ENCODE data around the gene PYGB. TPM values are rescaled to one million over a fixed set of nuclear protein-coding genes. Genes with fewer than 3 reads are reported as not detected.
"Not testable (repeated sequence)": the region's sequence is repeated elsewhere in the genome, so short reads cannot be mapped to it uniquely, and the experiment has no call there.

PYGB gene
- total RNA-seq, 8 experiments from 2014 or later: 40.5 to 140 (median 65.8) TPM

DNA sequence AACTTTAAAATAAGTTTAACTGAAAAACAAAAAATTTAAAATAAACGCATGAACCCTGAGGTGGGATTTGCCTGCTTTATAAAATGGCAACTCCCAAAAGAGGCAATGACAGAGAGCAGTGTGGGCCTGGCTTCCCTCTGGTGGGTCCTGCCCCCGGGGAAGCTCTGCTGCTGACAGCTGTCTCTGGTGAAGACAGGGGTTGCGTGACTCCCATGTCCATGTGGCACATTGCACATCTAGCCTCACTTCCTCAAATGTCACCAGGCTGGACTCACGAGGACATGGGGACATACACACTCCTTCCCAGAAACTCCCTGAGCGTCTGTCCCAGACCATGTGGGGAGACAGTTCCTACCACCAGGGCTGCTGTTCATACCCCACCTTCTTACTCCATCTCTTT lies 76.5 kb downstream of the PYGB start:
- in situ Hi-C loops (cut with MboI; ENCODE audit: low pct_unique_long_range_greater_than_20kb in 2 of 9, low sequenced_read_pairs in 9 of 9, unreplicated experiment in 9 of 9): loop anchor here in 2 of 9 experiments (10.0 to 25.0 kb wide), 2 partner anchors 60 to 337 kb away; partner anchors contain the start of gene APMAP (in 1 of the 2)
- no peak for ATAC-seq (replicated peaks in 6 of 8)
- 43 to 89% (median 66%) methylated on average over 1 to 5 of the region's 5 CpGs; no CpG with 5 or more reads in 4 of the 10 experiments for WGBS, 10 experiments
- no peak overlapping the region for H3K27ac ChIP-seq
- H3K4me1 ChIP-seq (replicated peaks in 1 of 2): no peaks in the 10 kb centered on the region
- no peak overlapping the region for H3K4me3 ChIP-seq

DNA sequence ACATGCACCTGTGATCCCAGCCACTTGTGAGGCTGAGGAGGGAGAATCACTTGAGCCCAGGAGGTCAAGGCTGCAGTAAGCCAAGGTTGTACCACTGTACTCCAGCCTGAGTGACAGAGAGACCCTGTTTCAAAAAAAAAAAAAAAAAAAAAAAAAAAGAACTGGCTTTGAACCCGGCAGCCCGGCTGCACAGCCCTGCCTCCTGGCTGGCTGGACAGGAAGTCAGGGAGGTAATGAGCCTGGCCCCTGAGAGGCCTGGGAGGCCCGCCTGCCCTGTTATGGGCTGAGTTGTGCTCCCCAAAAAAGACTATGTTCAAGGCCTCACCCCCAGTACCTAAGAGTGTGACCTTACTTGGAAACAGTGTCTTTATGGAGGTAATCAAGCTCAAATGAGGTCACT lies 77.2 kb downstream of the PYGB start:
- in situ Hi-C loops (cut with MboI; ENCODE audit: low pct_unique_long_range_greater_than_20kb in 2 of 9, low sequenced_read_pairs in 9 of 9, unreplicated experiment in 9 of 9): loop anchor here in 1 of 9 experiments (10.0 kb wide), 1 partner anchor 60 kb away; no protein-coding TSS in a partner anchor

DNA sequence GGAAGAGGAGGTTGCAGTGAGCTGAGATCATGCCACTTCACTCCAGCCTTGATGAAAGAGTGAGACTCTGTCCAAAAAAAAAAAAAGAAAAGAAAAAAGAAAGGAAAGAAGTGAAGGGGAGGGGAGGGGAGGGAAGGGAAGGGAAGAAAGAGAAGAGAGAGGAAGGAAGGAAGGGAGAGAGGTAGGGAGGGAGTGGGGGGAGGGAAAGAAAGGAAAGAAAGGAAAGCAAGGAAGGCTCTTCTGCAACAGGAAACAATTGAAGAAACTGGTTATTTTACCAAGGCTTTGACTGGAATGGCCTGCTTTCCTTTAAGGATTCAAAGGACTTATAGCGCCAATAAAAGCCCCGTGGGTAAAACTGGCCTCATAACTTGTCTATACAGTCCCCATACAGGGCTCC lies 78.1 kb downstream of the PYGB start:
- Histone ChIP-seq H3K4me3 (no peak overlapping the region), H3K27ac (no peak overlapping the region), H3K4me1 (replicated peaks in 1 of 2) (no peaks in the 10 kb centered on the region)
- in situ Hi-C loops (cut with MboI; ENCODE audit: low pct_unique_long_range_greater_than_20kb in 2 of 9, low sequenced_read_pairs in 9 of 9, unreplicated experiment in 9 of 9): loop anchor here in 1 of 9 experiments (10.0 kb wide), 1 partner anchor 59 kb away; no protein-coding TSS in a partner anchor
- WGBS, 10 experiments: 80 to 100% (median 93%) methylated on average over 1 to 2 of the region's 2 CpGs; no CpG with 5 or more reads in 5 of the 10 experiments
- ATAC-seq (replicated peaks in 6 of 8): no peak

More for the DNA sequence above, 77.2 kb downstream of the PYGB start:
- 0 to 100% (median 74%) methylated on average over 1 to 3 of the region's 3 CpGs; no CpG with 5 or more reads in 4 of the 10 experiments for WGBS, 10 experiments
- Histone ChIP-seq H3K4me3 (no peak overlapping the region), H3K4me1 (replicated peaks in 1 of 2) (no peaks in the 10 kb centered on the region), H3K27ac (no peak overlapping the region)
- ATAC-seq (replicated peaks in 6 of 8): no peak

GRCh38 chr20:25327521-25328235 lies 79.8 kb downstream of the PYGB start:
- H3K27ac ChIP-seq: no peak overlapping the region
- no peaks in the 10 kb centered on the region for H3K4me1 ChIP-seq (replicated peaks in 1 of 2)
- WGBS, 10 experiments: 33 to 100% (median 79%) methylated on average over 2 to 7 of the region's 7 CpGs
- ATAC-seq (replicated peaks in 6 of 8): no peak
- in situ Hi-C loops (cut with MboI; ENCODE audit: low pct_unique_long_range_greater_than_20kb in 2 of 9, low sequenced_read_pairs in 9 of 9, unreplicated experiment in 9 of 9): loop anchor here in 1 of 9 experiments (10.0 kb wide), 1 partner anchor 57 kb away; no protein-coding TSS in a partner anchor
- H3K4me3 ChIP-seq: no peak overlapping the region

DNA sequence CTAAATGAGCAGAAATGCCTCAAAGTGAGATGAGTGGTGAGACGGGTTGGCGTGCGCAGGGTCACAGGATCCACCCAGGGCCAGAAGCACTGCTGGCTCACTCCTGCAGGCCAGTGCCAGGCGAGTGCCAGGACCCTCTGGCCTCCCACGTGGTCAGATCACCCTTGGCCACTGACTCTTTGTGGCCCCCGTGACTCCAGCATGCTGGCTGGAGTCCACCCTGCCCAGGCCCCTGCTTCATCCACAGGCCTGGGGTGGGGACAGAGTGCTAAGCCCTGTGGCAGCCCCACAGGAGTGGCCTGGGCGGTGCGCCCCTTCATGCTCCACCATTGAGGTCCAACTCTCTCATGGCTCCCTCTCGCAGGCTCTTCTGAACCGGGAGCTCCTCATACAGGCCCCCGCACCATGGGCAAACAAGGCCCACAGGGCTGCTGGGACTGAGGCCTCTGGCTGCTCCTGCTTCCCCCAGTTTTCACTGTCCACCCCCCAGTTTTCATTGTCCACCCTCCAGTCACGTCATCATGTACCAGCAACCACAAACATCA lies 81.1 kb downstream of the PYGB start:
- Histone ChIP-seq H3K4me3 (no peak overlapping the region), H3K27ac (no peak overlapping the region), H3K4me1 (replicated peaks in 1 of 2) (no peaks in the 10 kb centered on the region)
- 100% methylated on average over 1 to 3 of the region's 12 CpGs; no CpG with 5 or more reads in 6 of the 10 experiments for WGBS, 10 experiments
- no peak for ATAC-seq (replicated peaks in 6 of 8)
- in situ Hi-C loops (cut with MboI; ENCODE audit: low pct_unique_long_range_greater_than_20kb in 2 of 9, low sequenced_read_pairs in 9 of 9, unreplicated experiment in 9 of 9): loop anchor here in 1 of 9 experiments (10.0 kb wide), 1 partner anchor 56 kb away; no protein-coding TSS in a partner anchor

- ATAC-seq (replicated peaks in 6 of 8); in situ Hi-C loops (cut with MboI; ENCODE audit: low pct_unique_long_range_greater_than_20kb in 2 of 9, low sequenced_read_pairs in 9 of 9, unreplicated experiment in 9 of 9); H3K4me1 ChIP-seq (replicated peaks in 1 of 2); H3K27ac ChIP-seq; H3K4me3 ChIP-seq: not testable (repeated sequence)
- no CpG with 5 or more reads among the region's 1 CpG for WGBS, 10 experiments
Measured at GRCh38 chr20:25334972-25335371, 87.1 kb downstream of the PYGB start.

DNA sequence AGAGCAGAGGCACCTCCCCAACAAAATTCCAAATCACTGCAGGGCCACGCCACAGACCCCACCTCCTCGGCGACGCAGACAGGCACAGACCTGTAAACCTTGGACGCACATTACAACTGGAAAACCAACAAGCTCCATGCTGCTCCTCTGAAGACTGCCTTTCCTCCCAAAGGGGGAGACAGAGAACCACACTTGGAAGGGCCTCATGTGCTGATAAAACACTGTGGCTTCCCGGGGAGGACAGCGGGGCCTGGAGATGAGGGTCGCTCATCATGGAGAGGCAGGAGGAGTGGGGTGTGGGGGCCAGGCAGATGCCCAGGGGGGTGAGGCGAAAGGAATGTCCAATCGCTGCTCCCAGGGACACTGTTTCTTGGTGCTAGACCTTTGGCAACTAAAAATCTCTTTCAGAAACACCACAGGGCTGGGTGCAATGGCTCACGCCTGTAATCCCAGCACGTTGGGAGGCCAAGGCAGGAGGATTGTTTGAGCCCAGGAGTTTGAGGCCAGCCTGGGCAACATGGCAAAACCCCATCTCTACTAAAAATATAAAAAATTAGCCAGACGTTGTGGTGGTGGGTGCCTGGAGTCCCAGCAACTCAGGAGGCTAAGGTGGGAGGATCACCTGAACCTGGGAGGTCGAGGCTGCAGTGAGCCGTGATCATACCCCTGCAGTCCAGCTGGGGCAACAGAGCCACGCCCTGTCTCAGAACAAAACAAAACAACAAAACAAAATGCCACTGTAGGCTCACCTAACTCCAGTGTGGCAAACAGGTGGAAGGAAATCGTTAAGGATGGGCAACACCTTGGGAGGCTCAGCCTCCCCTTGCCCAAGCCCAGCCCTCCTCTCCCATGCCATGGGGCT lies 88.9 kb downstream of the PYGB start:
- Histone ChIP-seq H3K4me1 (replicated peaks in 1 of 2) (no peaks in the 10 kb centered on the region), H3K4me3 (no peak overlapping the region), H3K27ac (no peak overlapping the region)
- in situ Hi-C loops (cut with MboI; ENCODE audit: low pct_unique_long_range_greater_than_20kb in 2 of 9, low sequenced_read_pairs in 9 of 9, unreplicated experiment in 9 of 9): no loop called here
- WGBS, 10 experiments: 71 to 100% (median 87%) methylated on average over 1 to 10 of the region's 17 CpGs; no CpG with 5 or more reads in 3 of the 10 experiments
- peak in 2 of 8 experiments; percentile 37 to 74 for ATAC-seq (replicated peaks in 6 of 8)

- Histone ChIP-seq H3K4me3 (no peak overlapping the region), H3K27ac (no peak overlapping the region), H3K4me1 (replicated peaks in 1 of 2) (no peaks in the 10 kb centered on the region)
- no peak for ATAC-seq (replicated peaks in 6 of 8)
- in situ Hi-C loops (cut with MboI; ENCODE audit: low pct_unique_long_range_greater_than_20kb in 2 of 9, low sequenced_read_pairs in 9 of 9, unreplicated experiment in 9 of 9): no loop called here
- 70 to 100% (median 88%) methylated on average over 1 to 9 of the region's 11 CpGs; no CpG with 5 or more reads in 2 of the 10 experiments for WGBS, 10 experiments
Measured at GRCh38 chr20:25338112-25339023, 90.5 kb downstream of the PYGB start.

GRCh38 chr20:25339608-25340007 lies 91.7 kb downstream of the PYGB start:
- no peak overlapping the region for H3K27ac ChIP-seq

DNA sequence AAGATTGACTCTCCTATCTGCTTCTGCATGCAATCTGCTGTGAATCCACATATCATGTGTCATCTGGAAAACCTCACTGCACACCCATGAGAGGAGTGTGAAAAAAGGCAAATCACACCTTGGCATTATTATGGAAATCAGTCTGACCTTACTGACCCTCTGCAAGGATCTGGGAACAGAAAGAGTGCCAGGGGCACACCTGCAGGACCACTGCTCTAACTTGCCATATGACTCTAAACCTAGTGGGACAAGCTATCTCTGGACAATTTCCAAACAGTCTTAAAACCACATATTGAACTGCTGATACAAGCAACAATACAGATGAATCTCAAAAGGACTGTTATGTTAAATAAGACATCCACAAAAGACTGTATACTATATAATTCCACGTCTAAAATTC lies 92.5 kb downstream of the PYGB start:
- Histone ChIP-seq H3K27ac (no peak overlapping the region), H3K4me3 (no peak overlapping the region), H3K4me1 (replicated peaks in 1 of 2) (no peaks in the 10 kb centered on the region)
- in situ Hi-C loops (cut with MboI; ENCODE audit: low pct_unique_long_range_greater_than_20kb in 2 of 9, low sequenced_read_pairs in 9 of 9, unreplicated experiment in 9 of 9): no loop called here
- peak in 1 of 8 experiments; percentile 36 for ATAC-seq (replicated peaks in 6 of 8)
- 0 to 71% (median 7%) methylated on average over 1 of the region's 1 CpG; no CpG with 5 or more reads in 4 of the 10 experiments for WGBS, 10 experiments

More at GRCh38 chr20:25339608-25340007, 91.7 kb downstream of the PYGB start:
- H3K4me1 ChIP-seq (replicated peaks in 1 of 2): no peaks in the 10 kb centered on the region
- 76 to 100% (median 97%) methylated on average over 3 to 7 of the region's 12 CpGs; no CpG with 5 or more reads in 6 of the 10 experiments for WGBS, 10 experiments
- H3K4me3 ChIP-seq: no peak overlapping the region
- in situ Hi-C loops (cut with MboI; ENCODE audit: low pct_unique_long_range_greater_than_20kb in 2 of 9, low sequenced_read_pairs in 9 of 9, unreplicated experiment in 9 of 9): no loop called here
- no peak for ATAC-seq (replicated peaks in 6 of 8)

GRCh38 chr20:25341716-25342680 lies 94.1 kb downstream of the PYGB start:
- 80 to 100% (median 89%) methylated on average over 1 to 9 of the region's 9 CpGs for WGBS, 10 experiments
- no peak for ATAC-seq (replicated peaks in 6 of 8)
- H3K27ac ChIP-seq: no peak overlapping the region
- no peaks in the 10 kb centered on the region for H3K4me1 ChIP-seq (replicated peaks in 1 of 2)
- H3K4me3 ChIP-seq: no peak overlapping the region
- in situ Hi-C loops (cut with MboI; ENCODE audit: low pct_unique_long_range_greater_than_20kb in 2 of 9, low sequenced_read_pairs in 9 of 9, unreplicated experiment in 9 of 9): no loop called here
